T-helper 9 cell (primary cell): Measurements from ENCODE around the gene PLEKHG2.

Source experiments
- DNase-seq: peaks from one replicate; pipeline ENCODE4 v3.0.0-alpha.2; 2020

PLEKHG2 gene

DNA sequence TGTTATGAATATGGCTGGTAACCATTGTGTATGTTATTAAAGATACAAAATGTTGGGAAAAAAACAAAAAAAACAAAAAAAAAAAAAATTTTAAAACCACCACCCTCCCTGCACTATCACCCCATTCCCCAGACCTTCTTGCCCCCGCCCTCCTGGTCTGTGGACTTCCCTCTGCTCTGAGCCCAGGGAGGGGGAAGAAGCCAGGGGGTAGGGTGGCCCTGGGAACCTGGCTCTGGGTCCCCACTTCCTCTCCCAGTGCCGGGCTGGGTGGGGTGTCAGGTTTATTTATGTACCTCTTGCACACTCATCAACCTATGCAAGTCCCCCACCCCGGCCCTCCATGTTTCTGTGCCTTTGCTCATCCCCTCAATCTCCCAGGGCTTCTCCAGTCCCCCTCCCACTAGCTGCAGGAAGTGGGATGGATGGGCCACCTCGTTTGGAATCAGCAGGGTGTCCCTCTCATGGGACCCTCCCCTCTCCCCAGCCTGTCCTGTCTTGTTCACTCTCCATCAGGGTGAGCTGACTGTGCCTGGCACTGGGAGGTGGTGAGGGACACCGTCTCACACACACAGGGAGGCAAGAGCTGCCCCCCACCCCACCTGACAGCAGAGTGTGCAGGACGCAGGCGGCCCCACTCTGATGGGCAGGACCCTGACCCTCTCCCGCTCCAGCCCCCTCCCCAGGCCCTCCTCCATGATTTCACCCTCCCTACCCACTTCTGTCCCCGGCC is 27.5 kb upstream of the PLEKHG2 start:
- DNase-seq, result no peak

DNA sequence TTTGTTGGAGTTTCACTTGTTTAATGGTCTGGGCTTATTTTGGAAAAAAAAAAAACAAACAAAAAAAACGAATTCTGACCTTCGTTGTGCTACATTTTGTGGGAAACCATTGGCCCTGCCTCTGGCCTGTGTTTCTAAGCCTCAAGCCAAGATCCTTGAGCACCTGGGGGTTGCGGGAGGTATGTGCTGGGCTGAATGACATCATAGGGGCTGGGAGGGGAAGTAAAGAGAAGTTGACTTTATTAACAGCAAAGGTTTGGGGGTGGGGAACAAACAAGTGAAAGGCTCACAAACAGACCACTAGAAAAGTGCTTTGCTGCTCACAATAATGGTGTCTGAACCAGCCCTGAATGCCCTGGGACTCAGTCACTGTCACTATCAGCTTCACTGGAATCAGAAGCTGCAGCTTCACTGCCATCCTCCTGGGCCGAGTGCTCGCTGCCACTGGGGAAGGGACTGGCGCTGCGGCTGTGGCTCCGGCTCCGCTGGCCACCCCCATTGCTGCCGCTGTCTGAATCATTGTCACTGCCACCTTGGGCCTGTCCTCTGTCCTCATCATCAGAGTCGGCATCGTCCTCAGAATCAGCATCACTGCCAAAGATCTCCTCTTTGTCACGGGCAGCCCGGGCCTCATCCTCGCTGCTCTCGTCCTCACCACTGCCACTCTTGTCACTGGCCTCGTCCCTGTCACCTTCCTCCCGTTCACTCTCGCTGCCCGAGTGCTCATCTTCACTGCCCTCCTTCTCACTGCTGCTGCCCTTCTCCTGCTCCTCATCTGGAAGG is 26.6 kb upstream of the PLEKHG2 start:
- no peak for DNase-seq

DNA sequence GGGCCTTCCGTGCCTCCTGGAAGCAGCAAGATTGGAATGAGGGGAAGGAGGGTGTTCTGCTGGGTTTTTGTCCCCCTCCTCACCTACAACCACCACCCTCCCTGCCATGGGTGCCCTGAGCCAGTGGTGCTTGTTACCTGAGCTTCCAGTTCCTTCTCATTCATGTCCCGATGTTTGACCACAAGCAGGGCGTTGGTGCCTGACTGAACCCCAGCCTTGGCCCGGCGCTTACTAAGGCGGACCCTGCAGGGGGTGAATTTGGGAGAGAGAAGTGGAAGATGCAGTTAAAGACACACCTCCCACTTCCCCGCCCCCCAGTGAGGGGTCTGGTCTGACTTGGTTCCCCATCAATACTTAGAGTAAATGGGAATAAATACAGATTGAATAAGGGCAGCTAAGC is 25.9 kb upstream of the PLEKHG2 start:
- no peak for DNase-seq

DNA sequence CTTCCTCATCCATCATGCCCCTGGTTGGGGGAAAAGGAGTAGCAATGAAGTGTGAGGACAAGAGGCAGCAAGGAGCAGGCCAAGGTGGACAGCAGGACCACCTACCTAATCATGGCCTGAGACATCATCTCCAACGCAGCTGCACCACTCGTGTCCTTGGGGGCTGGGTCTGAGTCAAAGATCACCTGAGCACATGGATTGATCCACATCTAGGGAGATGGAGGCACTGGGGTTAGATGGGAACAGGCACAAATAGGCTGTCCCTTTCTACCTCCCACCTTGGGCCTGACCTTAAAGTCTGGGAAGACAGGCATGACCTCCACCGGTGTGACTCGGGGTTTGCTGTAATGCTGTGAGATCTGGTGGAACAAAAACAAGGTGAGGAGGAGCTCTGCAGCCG is 23.8 kb upstream of the PLEKHG2 start:
- DNase-seq, result no peak

GRCh38 chr19:39389631-39390414 is 22.6 kb upstream of the PLEKHG2 start:
- DNase-seq, result no peak

GRCh38 chr19:39390451-39390750 is 22.1 kb upstream of the PLEKHG2 start:
- peak; percentile 76 for DNase-seq

DNA sequence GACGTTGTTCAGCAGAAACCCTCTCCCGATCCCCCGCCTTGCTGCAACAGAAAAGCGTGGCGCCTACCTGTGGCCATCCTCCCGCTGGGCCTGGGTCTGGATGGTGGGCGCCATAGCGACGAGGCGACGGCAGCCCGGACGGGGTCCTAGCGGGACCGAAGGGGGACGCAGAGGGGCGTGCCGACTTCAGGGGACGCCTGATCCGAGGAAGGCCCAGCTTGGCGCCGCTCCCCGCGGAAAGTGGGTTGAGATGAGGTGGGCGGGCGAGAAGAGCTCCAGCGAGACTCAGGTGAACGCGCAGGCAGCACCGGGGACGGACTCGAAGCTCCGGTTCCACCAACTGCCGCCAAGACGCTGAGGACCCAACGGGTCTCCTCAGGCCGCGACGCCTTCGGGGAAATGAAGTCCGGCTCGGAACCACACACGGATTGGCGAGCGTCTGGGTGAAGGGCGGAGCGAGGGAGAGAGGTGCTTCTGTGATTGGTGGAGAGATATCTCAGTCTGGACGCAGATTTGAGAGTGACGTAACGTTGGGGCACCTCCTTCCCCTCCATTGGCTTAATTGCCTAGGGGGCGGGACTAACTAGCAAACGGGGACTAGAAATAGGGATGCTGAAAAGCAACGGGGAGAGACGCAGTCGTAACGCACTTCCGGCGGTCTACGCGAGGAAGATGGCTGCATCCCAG is 21.6 kb upstream of the PLEKHG2 start, which contains the start of the genes MED29 and PAF1:
Gene MED29, plus strand, starts transcription at position 628 of the 687 bp plus-strand sequence. Its CDS starts 45 bp downstream, at position 673.
Gene PAF1, minus strand, starts transcription at position 356 of the 687 bp plus-strand sequence. Its CDS starts 242 bp downstream, at position 114.
- DNase-seq, result peak; percentile 89

- peak; percentile 98 for DNase-seq
Observed at GRCh38 chr19:39397360-39398296, 14.8 kb upstream of the PLEKHG2 start.

- no peak for DNase-seq
Observed at GRCh38 chr19:39398297-39398864, 14.1 kb upstream of the PLEKHG2 start.

DNA sequence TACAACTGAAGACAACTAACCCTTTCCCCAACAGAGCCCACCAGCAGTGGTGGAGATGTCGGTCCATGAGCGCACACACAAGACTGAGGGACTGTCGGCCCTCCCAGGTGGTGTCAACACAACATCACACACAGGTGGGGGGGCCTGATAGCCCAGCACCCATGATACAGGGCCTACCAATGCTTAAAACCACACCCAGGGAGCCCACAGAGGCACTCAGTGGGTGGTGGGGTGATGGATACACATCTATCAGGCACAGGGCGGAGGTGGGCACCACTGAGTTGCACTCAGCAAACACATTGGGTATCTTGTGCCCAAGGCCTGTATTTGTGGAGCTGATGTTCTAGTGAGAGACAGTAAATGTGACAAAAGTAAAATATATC is 12.8 kb upstream of the PLEKHG2 start:
- DNase-seq, result no peak

DNA sequence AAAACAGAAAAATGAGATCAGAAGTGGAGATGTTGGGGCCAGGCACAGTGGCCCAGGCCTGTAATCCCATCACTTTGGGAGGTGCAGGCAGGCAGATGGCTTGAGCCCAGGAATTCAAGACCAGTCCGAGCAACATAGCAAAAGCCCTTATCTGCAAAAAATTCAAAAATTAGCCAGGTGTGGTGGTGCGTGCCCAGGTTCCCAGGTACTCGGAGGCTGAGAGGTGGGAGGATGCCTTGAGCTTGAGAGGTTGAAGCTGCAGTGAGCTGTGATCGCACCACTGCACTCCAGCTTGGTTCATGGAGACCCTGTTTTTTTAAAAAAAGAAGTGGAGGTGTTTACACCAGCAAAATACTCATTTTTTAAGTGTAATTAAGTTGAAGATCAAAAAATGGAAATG is 12.4 kb upstream of the PLEKHG2 start:
- DNase-seq, result no peak

DNA sequence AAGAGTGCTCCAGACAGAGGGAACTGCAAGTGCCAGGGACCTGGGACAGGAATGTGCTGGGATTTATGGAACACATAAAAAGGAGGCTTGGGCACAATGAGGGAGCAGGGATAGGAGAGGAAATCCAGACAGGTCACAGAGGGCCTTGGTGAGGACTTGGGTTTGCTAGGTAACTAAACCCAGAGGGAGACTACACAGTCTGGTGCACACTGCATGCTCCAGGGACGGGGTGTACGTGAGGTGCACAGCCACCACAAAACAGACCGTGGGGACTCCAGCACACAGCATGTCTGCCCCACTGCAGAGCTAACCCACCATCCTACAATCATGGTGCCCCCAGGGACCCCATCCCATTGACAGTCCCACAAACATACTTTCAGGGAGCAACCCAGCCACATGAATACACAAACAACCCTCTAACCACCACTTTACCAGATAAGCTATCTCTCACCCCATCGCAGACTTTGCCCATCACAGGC is 11.4 kb upstream of the PLEKHG2 start:
- no peak for DNase-seq

DNA sequence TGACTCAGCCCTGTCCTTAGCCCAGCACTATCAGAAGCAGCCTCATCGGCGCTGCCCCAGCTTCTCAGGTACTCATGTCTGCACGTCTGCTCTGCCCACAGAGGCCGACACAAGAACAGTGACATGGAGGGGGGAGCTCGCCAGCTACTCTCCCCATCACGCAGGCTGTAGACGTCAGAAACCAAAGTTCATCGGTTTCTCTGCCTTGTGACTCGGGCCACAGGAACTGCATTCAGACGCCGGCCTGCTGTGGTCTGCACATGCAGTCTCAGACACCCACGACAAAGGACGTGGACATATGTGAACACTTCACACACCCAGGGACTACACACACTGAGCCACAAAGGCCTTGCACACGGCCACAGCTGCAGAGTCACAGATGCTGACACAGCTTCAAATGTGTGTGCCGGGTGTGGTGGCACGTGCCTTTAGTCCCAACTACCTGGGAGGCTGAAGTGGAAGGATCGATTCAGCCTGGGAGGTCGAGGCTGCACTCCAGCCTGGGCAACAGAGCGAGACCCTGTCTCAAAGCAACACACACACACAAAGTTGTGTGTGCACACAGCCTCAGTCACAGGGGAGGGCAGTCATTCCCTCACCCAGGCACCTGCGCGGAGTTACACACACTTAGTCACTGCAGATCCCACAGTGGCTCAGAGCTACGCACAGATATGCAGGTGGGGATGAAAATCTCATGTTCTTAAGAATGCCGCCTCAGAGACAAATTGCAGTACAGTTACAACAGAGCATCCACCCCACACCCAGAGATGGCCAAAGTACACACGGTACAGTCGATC is 10.7 kb upstream of the PLEKHG2 start:
- DNase-seq, result peak; percentile 83

DNA sequence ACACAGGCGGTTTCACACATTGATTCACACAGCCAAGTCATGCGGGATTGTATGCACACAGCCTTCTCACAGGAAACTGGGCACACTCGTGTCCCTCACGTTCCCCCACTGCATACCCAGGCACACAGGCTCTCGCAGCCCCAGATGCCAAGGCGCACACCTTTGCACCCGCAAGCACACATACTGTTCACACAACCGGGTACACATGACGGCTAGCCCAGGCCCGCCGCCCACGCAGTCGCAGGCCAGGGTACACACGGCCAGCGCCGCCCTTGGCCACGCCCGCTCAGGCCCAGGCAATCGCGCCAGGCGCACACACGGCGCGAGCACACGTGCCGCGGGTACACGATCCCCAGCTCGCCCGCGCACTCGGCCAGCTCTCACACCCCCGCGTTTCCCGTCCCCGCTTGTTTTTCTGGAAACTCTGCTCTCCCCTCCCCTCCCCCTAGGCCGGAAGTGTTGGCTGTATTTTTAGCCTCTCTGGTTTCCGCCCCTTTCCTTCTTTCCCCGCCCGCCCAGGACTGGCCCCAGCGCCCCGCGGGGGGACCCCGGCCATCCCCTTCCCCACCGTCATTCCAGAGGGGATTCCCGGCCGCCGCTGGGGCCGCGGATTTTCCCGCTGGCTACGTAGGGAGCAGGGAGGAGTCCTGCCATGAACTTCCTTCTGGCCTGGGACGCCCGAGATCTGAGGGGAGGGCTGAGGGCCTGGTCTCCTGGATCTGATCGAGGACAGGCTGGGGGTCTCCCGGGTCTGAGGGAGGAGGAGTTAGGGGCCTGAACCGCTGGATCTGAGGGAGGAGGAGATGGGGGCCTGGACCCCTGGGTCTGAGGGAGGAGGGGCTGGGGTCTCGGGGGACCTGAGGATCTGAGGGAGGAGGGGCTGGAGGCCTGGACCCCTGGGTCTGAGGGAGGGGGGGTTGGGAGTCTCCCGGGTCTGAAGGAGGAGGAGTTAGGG is 9.8 kb upstream of the PLEKHG2 start:
- DNase-seq, result peak; percentile 77

DNA sequence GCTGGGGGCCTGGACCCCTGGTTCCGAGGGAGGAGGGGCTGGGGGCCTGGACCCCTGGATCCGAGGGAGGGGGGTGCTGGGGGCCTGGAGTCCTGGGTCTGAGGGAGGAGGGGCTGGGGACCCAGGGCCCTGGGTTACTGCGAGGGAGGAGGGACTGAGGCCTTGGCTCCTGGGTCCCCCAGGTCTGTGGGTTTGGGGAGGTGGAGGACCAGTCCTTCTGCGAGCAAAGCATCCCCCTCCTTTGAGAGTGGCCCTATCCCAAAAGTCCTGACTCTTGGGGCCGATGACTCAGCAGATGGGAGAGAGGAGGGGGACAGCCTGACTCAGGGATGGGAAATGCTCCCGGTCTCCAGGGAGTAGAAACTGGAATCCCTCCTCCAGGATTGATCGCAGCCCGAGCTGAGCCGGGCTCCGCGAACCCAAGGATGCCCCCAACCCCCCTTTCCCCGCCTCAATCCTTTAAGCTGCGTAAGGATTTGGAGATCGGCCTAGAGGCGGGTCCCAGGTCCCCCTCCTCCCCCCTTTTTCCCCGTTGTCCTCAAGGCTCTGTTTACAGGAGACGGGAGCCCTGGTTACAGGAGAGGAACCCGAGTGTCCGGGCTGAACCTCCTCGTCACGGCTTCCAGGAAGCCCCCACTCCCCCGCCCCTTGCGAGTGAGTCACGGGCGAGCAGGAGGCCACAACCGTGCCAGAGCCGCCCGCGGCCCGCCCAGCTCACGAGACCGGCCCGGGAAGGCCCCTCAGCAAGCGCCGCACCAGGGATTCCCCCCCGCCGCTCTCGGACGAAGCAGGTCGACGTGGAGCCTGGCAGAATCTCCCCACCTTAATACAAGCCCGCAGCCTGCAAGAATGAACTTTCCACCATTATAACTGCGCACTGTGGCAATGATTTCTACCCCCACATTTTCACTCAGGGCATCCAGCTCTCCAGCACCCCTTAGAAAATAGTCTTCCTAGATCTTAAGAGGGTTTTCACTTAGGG is 8.8 kb upstream of the PLEKHG2 start:
- DNase-seq, result peak; percentile 97

DNA sequence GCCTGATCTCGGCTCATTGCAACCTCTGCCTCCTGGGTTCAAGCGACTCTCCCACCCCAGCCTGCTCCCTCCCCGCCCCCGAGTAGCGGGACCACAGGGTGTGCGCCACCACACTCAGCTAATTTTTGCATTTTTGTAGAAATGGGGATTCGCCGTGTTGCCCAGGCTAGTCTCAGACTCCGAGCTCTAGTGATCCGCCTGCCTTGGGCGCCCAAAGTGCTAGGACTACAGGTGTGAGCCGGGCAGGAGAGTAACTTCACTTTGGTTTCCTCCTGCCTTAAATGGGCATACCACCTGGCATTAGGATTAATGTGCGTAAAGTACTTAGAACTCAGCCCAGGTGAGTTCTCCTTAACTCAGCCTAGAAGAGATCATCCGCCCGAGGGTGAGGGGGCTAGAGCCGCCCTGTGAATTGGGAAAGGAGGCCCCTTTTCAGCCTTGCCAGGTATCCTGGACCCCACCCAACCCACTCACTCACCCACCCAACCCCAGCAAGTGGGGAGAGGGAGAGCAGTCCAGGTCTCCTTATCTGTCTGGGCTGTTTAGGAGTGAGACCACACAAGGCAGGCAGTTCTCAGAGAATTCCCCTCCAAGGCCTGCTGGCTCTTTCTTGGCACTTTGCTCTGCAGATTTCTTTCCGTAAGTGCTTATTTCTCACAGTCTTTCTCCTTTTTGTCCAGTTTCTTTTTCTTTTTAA is 7.1 kb upstream of the PLEKHG2 start:
- DNase-seq, result no peak
